AG04450 (cell line): ENCODE measurements around the gene FADS3. TPM values are rescaled to one million over a fixed set of nuclear protein-coding genes. Genes with fewer than 3 reads are reported as not detected.

Experiments
- CTCF ChIA-PET: fragments of 300-600, 350-600 bp; formaldehyde crosslinking; extraction: SDS; loops from one replicate; lab custom pipeline; 2022; ENCODE audit warnings: antibody characterized with exemption, inconsistent platforms; lab: Charles Lee
- POLR2A ChIA-PET: fragments of 350-600 bp; formaldehyde crosslinking; extraction: SDS; loops from one replicate; lab custom pipeline; 2021; ENCODE audit warnings: antibody characterized with exemption, inconsistent platforms; lab: Yijun Ruan, JAX
- DNase-seq: peaks from one replicate; pipeline ENCODE4 v3.0.0-alpha.2; 2011; ENCODE audit warnings: low read depth, low spot score
- H3K27ac ChIP-seq: one replicate; pipeline ENCODE4 v1.5.1; 2012; ENCODE audit warnings: low read depth, low read length, control low read depth
- H3K27me3 ChIP-seq: one replicate; pipeline ENCODE4 v1.6.0; 2012; ENCODE audit warnings: low read length; ENCODE audit not compliant: control insufficient read depth, insufficient read depth
- H3K4me3 ChIP-seq: 2 replicates; pipeline ENCODE4 v1.5.1; 2011; ENCODE audit warnings: mild to moderate bottlenecking, low read depth, low read length, control low read depth
- H3K9me3 ChIP-seq: 2 replicates; pipeline ENCODE4 v1.5.1; 2012; ENCODE audit warnings: low read length; ENCODE audit not compliant: control insufficient read depth, insufficient read depth
- CTCF ChIP-seq: IDR thresholded peaks from 2 replicates; pipeline ENCODE4 v1.5.1; 2011; ENCODE audit warnings: low read depth, low read length, control low read depth, inconsistent platforms
- polyA plus RNA-seq: library from polyadenylated mRNA; depleted of rRNA; stranded (reverse); fragments of >200 nt; gene quantifications from 2 replicates; pipeline ENCODE4 v1.2.3, GENCODE V29; 2011

Gene FADS3
- polyA plus RNA-seq, 1 experiment: 38.9 TPM

DNA sequence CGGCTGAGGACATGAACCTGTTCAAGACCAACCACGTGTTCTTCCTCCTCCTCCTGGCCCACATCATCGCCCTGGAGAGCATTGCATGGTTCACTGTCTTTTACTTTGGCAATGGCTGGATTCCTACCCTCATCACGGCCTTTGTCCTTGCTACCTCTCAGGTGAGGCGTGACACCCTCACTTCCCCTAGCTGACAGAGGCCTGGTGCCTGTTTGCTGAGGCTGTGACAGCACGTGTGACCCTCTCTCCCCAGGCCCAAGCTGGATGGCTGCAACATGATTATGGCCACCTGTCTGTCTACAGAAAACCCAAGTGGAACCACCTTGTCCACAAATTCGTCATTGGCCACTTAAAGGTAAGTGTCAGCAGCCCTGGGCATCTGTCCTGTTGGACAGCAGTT, 51.0 kb downstream of the FADS3 start:
- POLR2A ChIA-PET: interaction anchor here (0.7 kb wide), 1 partner anchor 9 kb away, joined by 4 read pairs; no protein-coding TSS in a partner anchor
- no peak overlapping the region for H3K27ac ChIP-seq
- TF ChIP-seq CTCF: no peak
- H3K4me3 ChIP-seq: no peak overlapping the region
- CTCF ChIA-PET: interaction anchor here (2.3 kb wide), 1 partner anchor 43 kb away, joined by 9 read pairs; no protein-coding TSS in a partner anchor
- H3K9me3 ChIP-seq: no peaks in the 10 kb centered on the region; the same call in 1 of the 2 replicates
- H3K27me3 ChIP-seq: no peaks in the 10 kb centered on the region
- DNase-seq: no peak

- Histone ChIP-seq H3K4me3 (no peak overlapping the region), H3K27ac (no peak overlapping the region), H3K27me3 (no peaks in the 10 kb centered on the region), H3K9me3 (no peaks in the 10 kb centered on the region; the same call in 1 of the 2 replicates)
- ChIA-PET POLR2A (no interaction called here), CTCF (interaction anchor here (2.3 kb wide), 1 partner anchor 42 kb away, joined by 9 read pairs; no protein-coding TSS in a partner anchor)
- DNase-seq: no peak
- no peak for TF ChIP-seq CTCF
Observed at GRCh38 chr11:61839742-61840141, 51.6 kb downstream of the FADS3 start.

DNA sequence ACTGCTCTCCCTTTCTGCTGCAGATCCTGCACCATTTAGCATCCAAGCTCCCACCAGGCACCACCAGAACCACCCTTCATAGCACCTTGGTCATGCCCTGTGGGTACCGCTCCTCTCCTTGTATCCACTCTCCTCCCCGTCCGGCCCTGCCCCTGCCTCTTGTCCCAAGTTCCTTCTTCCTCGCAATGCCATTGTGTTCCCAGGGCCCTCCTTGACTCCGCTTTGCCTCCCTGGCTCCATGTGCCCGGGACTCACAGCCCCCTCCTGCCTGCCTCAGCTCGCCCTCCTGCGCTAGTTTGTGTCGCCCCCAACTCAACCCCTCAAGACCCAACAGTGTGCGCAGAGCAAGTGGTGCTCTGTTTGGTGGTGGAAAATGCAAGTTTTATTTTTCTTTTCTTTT, 52.4 kb downstream of the FADS3 start:
- no peaks in the 10 kb centered on the region for H3K27me3 ChIP-seq
- CTCF ChIA-PET: interaction anchor here (2.3 kb wide), 1 partner anchor 41 kb away, joined by 9 read pairs; no protein-coding TSS in a partner anchor
- DNase-seq: no peak
- no peak overlapping the region for H3K27ac ChIP-seq
- H3K4me3 ChIP-seq: no peak overlapping the region
- TF ChIP-seq CTCF: no peak
- POLR2A ChIA-PET: no interaction called here
- H3K9me3 ChIP-seq: no peaks in the 10 kb centered on the region; the same call in 1 of the 2 replicates

DNA sequence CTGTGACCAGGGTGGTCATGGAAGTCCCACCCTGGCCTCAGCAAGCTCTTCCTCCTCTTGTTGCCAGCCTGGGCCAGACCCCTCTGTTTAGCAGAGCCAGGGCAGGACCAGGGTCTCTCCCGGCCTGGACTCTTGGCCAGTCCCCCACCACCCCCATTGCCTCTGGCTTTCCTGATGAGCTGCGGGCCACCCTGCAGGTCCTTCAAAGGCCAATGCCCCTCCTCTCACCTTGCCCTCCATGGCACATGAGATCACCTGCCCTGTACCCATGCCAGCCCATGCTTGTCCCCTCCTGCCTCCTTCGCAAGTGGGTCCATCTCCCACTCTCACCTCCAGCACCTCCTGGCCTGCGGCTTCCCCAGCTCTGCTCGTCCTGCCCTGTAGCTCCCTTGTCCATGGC, 52.8 kb downstream of the FADS3 start:
- DNase-seq: no peak
- Histone ChIP-seq H3K9me3 (no peaks in the 10 kb centered on the region; the same call in 1 of the 2 replicates), H3K27me3 (no peaks in the 10 kb centered on the region), H3K27ac (no peak overlapping the region), H3K4me3 (no peak overlapping the region)
- ChIA-PET POLR2A (no interaction called here), CTCF (interaction anchor here (2.3 kb wide), 1 partner anchor 41 kb away, joined by 9 read pairs; no protein-coding TSS in a partner anchor)
- no peak for TF ChIP-seq CTCF

DNA sequence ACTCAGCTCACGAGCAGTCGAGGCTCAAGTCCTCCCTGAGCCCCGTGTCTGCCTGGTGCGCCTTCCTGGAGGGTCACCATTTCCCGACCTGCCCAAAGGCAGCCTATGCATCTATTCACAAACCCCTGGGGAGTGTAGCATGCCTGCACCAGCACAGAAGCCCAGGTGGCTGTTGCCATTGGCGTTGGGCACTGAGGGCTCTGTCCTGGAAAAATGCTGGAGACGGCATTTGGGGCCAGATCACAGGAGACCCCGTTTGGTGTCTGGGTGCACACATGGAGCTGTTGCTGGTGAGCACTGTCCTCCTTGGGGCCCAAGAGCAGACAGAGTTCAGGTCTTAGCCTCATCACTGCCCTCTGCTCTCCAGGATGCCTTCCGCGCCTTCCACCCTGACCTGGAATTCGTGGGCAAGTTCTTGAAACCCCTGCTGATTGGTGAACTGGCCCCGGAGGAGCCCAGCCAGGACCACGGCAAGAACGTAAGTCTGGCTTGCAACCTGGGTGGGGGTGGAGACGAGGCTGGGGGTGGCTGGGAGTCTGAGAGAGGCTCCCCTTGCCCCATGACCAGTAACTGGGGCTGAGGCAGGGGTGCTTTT, 53.8 kb downstream of the FADS3 start:
- no peak for DNase-seq
- no peaks in the 10 kb centered on the region for H3K27me3 ChIP-seq
- no peak overlapping the region for H3K4me3 ChIP-seq
- POLR2A ChIA-PET: no interaction called here
- no peak for TF ChIP-seq CTCF
- no peaks in the 10 kb centered on the region; the same call in 1 of the 2 replicates for H3K9me3 ChIP-seq
- no peak overlapping the region for H3K27ac ChIP-seq
- CTCF ChIA-PET: no interaction called here
